HFFc6 (cell line): Measurements from ENCODE around the gene MPP4. TPM values are rescaled to one million over a fixed set of nuclear protein-coding genes. Genes with fewer than 3 reads are reported as not detected.

Experiments
- DNase-seq: peaks from one replicate; pipeline ENCODE4 v3.0.0-alpha.2; 2018
- H3K27ac Mint-ChIP-seq: 2 replicates; pipeline ENCODE4 v1.8.0; 2020; ENCODE audit warnings: mild to moderate bottlenecking, mixed read lengths
- H3K27me3 Mint-ChIP-seq: 2 replicates; pipeline ENCODE4 v1.8.0; 2021; ENCODE audit warnings: mild to moderate bottlenecking, moderate library complexity, mixed read lengths; ENCODE audit not compliant: insufficient read depth
- H3K36me3 Mint-ChIP-seq: 2 replicates; pipeline ENCODE4 v1.8.0; 2021; ENCODE audit warnings: low read depth, mixed read lengths
- H3K4me1 Mint-ChIP-seq: 2 replicates; pipeline ENCODE4 v1.8.0; 2020; ENCODE audit warnings: low read depth, mixed read lengths
- H3K4me3 Mint-ChIP-seq: 2 replicates; pipeline ENCODE4 v1.8.0; 2020; ENCODE audit warnings: mild to moderate bottlenecking, moderate library complexity, mixed read lengths
- H3K9me3 Mint-ChIP-seq: 2 replicates; pipeline ENCODE4 v1.8.0; 2020; ENCODE audit warnings: mild to moderate bottlenecking, mixed read lengths
- CTCF ChIP-seq: fragments of 200-600 bp; sonication (generic); IDR thresholded peaks from 2 replicates; pipeline ENCODE4 v1.5.0; 2021; ENCODE audit warnings: antibody characterized with exemption, mild to moderate bottlenecking
- total RNA-seq, 6 experiments: library from RNA; stranded (reverse); fragmentation: NEBNext Ultra II Directional; extraction: Animal tissue kit (Norgen Biotek cat#: 25700); gene quantifications; 2 replicates in 1 of 6; 3 replicates in 5 of 6; pipeline ENCODE4 v1.2.3, GENCODE V29; 2021

The MPP4 gene
- total RNA-seq, 6 experiments from 2014 or later: 2.7 to 6.7 (median 3.7) TPM

GRCh38 chr2:201730651-201731285 lies 32.3 kb upstream of the MPP4 start:
- no peak overlapping the region for H3K4me3 Mint-ChIP-seq
- DNase-seq: no peak
- no peaks in the 10 kb centered on the region for H3K9me3 Mint-ChIP-seq
- peaks cover 2% of the 10 kb centered on the region; the same call in 1 of the 2 replicates for H3K27me3 Mint-ChIP-seq
- H3K27ac Mint-ChIP-seq: no peak overlapping the region
- H3K36me3 Mint-ChIP-seq: peaks cover 53% of the 10 kb centered on the region
- peaks cover 18% of the 10 kb centered on the region for H3K4me1 Mint-ChIP-seq
- no peak for TF ChIP-seq CTCF

GRCh38 chr2:201715459-201715858 lies 17.0 kb upstream of the MPP4 start:
- TF ChIP-seq CTCF: no peak
- H3K4me1 Mint-ChIP-seq: no peaks in the 10 kb centered on the region; the same call in 1 of the 2 replicates
- peaks cover 2% of the 10 kb centered on the region; the same call in 1 of the 2 replicates for H3K27me3 Mint-ChIP-seq
- no peak overlapping the region for H3K4me3 Mint-ChIP-seq
- peaks cover 10% of the 10 kb centered on the region; the same call in 1 of the 2 replicates for H3K9me3 Mint-ChIP-seq
- peaks cover 69% of the 10 kb centered on the region for H3K36me3 Mint-ChIP-seq
- DNase-seq: no peak
- H3K27ac Mint-ChIP-seq: no peak overlapping the region

- Mint-ChIP-seq H3K4me1 (peaks cover 17% of the 10 kb centered on the region), H3K27me3 (no peaks in the 10 kb centered on the region; the same call in 1 of the 2 replicates), H3K36me3 (peaks cover 54% of the 10 kb centered on the region), H3K4me3 (no peak overlapping the region), H3K27ac (no peak overlapping the region; the same call in 1 of the 2 replicates), H3K9me3 (no peaks in the 10 kb centered on the region)
- no peak for DNase-seq
- TF ChIP-seq CTCF: no peak
Observed at GRCh38 chr2:201712726-201713125, 14.3 kb upstream of the MPP4 start.

- Mint-ChIP-seq H3K9me3 (no peaks in the 10 kb centered on the region), H3K4me1 (peaks cover 29% of the 10 kb centered on the region), H3K27ac (peak overlapping the region; percentile 31; the same call in 1 of the 2 replicates), H3K27me3 (no peaks in the 10 kb centered on the region; the same call in 1 of the 2 replicates), H3K4me3 (no peak overlapping the region), H3K36me3 (peaks cover 67% of the 10 kb centered on the region)
- TF ChIP-seq CTCF: no peak
- DNase-seq: no peak
Observed at GRCh38 chr2:201709747-201710146, 11.3 kb upstream of the MPP4 start.

GRCh38 chr2:201709049-201709448 lies 10.6 kb upstream of the MPP4 start:
- Mint-ChIP-seq H3K27me3 (no peaks in the 10 kb centered on the region; the same call in 1 of the 2 replicates), H3K4me3 (no peak overlapping the region), H3K4me1 (peaks cover 36% of the 10 kb centered on the region), H3K36me3 (peaks cover 67% of the 10 kb centered on the region), H3K27ac (peak overlapping the region; percentile 17; the same call in 1 of the 2 replicates), H3K9me3 (no peaks in the 10 kb centered on the region)
- DNase-seq: no peak
- TF ChIP-seq CTCF: no peak
